ENCODE results near the gene CDK17.
"Not testable (repeated sequence)": the region's sequence is repeated elsewhere in the genome, so short reads cannot be mapped to it uniquely, and the experiment has no call there.

Gene CDK17

DNA sequence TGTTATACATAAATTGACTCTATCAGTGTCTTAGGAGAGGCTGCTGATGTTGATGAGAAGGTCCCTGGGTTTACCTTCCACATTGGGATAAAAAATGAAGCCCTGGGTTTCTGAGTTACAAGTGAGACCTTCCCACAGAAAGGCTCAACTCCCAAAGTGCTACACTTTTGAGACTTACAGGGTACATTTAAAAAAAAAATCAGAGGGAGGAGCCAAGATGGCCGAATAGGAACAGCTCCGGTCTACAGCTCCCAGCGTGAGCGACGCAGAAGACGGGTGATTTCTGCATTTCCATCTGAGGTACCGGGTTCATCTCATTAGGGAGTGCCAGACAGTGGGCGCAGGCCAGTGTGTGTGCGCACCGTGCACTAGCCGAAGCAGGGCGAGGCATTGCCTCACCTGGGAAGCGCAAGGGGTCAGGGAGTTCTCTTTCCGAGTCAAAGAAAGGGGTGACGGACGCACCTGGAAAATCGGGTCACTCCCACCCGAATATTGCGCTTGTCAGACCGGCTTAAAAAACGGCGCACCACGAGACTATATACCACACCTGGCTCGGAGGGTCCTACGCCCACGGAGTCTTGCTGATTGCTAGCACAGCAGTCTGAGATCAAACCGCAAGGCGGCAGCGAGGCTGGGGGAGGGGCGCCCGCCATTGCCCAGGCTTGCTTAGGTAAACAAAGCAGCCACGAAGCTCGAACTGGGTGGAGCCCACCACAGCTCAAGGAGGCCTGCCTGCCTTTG is 84.3 kb downstream of the CDK17 start:
- not testable (repeated sequence) for DNase-seq (ENCODE audit: low spot score)

DNA sequence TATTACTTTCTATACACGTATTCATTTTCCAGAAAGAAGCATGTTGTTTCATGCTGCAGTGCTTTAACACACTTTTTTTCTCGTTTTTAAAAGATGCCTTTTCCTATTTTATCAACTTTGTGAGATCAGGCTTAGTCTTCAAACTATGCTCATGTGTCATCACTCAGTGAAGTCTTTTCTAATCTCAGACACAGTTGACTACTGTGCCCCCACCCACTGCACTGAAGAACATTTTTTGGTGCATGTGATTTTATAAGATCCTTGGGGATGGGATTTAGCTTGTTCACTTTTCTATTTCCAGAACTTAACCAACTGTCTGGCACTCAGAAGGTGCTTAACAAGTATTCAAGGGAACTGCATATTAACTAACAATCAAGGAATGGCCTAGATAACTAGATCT is 85.5 kb downstream of the CDK17 start:
- no peak for DNase-seq (ENCODE audit: low spot score)

DNA sequence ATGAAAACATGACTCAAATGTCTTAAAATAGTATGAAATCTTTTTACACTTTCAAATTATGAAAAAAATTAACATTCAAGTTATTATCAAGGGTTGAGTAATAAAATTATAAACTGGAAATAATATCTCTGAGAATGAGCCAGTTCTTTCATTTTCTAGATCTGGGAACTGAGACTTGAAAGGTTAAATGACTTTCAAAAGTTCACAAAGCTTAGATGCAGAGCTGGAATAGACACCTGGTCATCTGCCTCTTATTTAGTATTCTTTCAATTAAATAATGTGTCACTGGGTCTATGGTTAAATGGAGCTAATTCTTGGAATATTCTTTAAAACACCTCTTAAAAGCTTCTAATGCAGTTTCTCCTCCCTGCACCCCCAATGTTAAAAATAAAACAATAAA is 86.6 kb downstream of the CDK17 start:
- no peak for DNase-seq (ENCODE audit: low spot score)

DNA sequence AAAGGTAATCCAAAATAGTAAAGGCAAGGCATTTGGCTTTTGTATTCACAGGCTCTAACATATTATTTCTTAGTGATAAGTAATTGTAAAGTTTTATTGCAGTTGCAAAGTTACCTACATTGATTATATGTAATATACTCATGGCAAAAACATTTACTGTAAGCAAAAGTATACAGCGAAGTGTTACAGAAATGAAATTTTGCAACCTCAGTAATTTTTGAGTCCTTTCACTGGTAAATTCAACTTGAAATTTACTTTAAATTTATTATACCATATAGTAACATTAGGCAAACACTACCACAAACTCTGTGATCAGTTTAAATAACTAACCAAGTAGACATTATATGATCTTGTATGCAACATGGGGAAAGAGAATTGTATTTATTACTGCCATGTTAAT is 89.0 kb downstream of the CDK17 start:
- DNase-seq (ENCODE audit: low spot score): no peak

DNA sequence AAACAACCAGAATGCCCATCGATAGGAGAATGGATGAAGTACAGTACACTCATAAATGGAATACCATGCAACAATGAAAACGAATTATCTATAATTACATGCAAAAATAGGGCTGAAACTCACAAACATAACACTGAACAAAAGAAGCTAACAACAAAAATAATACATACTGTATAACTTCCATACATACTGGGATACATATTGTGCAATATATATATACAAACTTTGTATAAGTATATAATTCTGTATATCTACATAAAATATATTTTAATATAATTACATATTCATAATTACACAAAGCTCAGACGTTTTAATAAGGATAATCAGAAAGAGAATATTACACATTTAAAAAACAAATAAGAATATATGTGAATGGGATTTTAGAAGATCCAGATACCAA is 90.2 kb downstream of the CDK17 start:
- DNase-seq (ENCODE audit: low spot score): no peak

DNA sequence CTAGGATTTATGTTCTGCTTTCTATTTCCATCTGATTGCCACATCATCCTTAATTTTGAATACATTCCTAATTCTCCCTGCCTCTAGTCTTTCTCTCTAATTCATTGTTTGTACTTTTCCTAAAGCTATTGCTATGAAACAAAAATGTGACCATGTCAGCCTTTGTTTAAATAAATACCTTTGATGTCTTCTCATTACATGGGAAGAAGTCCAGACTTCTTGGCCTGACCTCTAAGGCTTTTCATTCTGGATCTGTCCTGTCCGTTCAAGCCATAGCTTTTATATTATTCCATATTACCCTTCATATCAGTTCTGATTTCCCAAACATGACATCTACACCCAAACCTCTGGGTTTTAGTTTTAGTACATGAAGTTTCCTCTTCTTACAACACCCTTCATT is 91.4 kb downstream of the CDK17 start:
- no peak for DNase-seq (ENCODE audit: low spot score)

DNA sequence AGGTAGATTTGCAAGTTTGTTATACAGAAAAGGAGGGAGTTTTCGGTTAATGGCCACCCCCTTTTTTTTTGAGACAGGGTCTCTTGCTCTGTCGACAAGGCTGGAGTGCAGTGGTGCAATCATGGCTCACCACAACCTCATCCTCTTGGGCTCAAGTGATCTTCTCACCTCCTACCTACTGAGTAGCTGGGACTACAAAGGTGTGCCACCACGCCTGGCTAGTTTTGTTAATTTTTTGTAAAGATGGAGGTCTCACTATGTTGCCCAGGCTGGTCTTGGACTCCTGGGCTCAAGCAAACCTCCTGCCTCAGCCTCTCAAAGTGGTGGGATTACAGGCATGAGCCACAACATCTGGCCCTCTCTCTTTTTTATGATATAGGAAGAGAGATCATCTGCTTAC is 94.6 kb downstream of the CDK17 start:
- DNase-seq (ENCODE audit: low spot score): no peak

DNA sequence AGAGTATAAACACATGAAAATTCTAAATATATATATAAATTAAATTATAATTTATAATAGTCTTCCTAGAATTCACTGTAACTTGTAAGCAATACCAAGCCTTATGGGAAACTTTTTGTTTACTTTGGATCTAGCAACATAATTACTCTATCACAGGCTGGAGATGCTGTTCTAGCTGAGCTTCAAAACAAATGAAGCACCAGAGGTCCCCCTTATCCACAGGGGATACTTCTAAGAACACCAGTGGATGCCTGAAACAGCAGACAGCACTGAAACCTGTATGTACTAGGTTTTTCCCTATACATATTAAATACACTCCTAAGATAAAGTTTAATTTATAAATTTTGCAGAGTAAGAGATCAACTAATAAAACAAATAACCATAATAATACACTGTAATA is 96.6 kb downstream of the CDK17 start:
- DNase-seq (ENCODE audit: low spot score): no peak

DNA sequence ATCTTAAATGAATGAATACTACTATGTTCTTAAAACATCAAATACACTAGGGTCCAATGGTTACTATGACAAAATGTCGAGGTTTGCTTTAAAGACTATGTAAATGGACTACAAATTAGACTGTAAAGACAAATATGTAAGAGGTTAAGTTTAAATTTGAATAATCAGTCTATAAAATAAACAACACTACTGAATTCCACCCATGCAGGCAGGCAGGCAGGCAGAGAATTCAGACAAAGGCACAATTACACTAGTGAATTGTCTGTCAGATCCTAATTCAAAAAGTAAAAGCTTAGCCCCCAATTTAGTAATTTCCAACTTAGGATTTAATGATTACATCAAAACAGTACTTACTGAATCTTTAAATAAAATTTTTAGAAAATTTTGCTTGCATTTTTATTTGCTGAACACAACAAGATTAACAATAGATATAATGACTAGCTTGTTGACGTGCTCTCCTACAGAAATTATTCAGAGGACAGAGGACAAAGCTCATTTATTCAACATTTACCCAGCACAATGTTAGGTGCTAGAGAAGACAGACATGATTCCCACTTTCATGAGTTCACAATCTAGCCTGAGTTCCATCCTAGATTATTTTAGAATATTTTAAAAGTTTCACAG is 97.4 kb downstream of the CDK17 start:
- DNase-seq (ENCODE audit: low spot score): no peak

DNA sequence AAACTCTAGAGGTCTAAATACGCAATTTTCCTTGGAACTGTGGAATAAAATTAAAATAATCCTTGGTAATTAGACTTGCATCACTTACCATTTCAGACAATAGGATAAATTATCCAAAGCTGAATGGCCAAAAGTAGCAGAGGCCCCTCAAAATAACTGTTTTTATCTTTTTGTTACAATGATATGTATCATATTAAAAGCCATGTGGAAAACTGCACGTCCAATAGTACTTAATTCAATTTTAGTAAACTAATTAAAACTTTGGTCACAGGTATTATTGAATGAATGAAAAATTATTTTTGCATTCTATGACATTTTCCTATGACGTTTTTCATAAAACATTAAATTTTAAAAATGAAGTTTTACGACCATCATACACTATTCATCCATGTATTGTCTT is 98.5 kb downstream of the CDK17 start:
- DNase-seq (ENCODE audit: low spot score): no peak

DNA sequence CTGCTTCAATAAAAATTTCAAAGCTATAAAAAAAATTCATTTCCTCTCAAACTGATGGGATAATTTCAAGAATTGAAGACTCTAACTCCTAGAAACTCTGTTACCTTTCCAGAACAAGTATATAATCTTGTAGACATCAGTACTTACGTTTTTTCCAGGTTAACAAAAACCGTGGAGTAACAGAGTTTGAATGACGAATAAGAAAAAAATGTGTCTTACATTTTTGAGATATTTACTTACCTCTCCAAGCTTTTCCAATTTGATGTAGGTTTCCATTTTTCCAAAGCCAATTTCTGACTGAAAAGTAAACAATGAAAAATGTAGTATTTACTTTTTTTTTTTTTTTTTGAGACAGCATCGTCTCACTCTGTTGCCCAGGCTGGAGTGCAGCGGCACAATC is 100.2 kb downstream of the CDK17 start:
- no peak for DNase-seq (ENCODE audit: low spot score)

DNA sequence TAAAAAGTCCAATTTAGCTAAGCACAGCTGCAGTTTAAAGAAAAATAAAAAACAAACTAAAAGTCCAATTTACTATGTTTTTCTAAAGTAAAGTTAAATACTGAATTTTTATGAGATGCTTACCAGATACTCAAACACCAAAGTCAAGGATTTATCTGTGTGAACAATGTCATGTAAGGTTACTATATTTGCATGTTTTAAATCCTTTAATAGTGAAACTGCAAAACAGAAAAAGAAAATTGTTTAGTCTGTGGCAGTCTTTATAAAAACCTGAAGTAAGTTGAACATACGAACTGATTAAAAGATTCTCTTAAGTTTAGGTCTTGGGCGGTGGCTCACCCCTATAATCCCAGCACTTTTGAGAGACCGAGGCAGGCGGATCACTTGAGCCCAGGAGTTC is 102.7 kb downstream of the CDK17 start:
- no peak for DNase-seq (ENCODE audit: low spot score)

DNA sequence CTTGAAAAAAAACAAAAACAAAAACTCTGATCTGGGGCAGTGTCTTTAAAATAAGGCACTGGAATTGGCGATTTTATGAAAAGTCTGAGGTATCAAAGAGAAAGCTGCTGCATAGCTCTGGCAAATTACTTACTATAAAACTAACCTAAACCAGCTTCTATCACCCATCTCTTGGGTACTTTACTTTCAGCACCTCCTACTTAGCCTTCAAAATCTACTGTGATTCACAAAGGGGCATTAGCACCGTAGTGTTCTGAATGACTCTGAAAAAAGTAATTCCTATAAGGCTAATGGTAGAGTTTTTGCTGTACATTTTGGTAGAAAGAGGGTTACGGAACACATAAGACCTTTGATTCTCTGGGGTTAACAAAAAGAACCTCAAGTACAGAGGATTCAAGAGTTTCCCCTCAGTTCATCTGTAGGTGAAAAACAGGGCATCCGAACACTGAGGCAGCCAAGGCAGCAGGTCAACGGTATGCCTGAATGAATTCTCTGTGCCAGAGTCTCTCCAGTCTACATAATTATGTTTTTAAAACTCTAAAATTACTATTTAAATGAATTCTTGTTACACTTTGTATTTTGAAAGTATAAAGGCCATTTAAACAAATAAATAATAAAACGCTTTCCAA is 104.6 kb downstream of the CDK17 start:
- DNase-seq (ENCODE audit: low spot score): no peak

DNA sequence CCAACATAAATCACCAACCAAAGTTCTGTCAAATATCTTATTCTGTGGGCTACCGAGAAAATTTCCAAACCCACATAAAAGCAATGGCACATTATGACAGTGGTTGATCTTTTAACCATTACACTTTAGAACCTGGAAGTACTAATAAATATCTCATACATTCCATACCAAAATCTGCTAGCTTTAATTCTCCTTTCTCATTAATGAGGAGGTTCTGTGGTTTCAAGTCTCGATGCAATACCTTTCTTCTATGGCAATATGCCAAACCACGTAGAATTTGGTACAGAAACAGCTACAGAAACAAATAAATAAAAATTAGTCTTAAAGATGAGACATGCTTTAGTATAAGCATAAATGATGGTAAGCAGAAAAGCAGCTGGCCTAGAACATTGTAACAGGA is 105.4 kb downstream of the CDK17 start:
- DNase-seq (ENCODE audit: low spot score): no peak

DNA sequence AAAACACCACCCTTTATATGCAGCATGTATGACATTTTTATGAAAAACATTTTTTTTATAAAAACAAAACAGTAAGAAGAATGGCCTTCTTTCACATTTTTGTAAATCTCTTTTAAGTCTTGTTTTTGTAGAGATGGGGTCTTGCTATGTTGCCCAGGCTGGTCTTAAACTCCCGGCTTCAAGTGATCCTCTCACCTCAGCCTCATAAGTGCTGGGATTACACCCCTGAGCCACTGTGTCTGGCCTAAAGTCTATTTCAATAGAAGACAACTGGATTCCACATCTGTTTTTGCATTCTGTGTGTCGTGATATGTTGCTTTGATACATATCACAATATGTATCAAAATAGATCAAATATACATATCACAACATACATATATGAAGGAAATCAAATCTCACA is 107.1 kb downstream of the CDK17 start:
- no peak for DNase-seq (ENCODE audit: low spot score)

DNA sequence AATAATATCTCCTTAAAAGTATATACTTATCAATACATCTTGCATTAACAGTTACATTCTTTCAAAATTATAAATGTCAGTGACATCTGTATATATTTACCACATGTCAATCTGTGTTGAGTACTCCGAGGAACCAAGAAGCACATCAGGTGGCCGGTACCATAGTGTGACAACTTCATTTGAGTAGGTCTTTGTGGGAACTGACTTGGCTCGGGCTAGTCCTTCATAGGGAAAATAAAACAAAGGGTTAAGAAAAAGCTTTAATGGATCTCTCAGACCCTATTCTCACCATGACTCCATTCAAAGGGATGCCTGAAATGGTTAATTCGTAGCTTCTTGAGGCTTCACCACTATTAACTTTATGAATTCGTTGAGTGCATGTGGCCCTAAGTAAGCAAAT is 111.2 kb downstream of the CDK17 start:
- no peak for DNase-seq (ENCODE audit: low spot score)

DNA sequence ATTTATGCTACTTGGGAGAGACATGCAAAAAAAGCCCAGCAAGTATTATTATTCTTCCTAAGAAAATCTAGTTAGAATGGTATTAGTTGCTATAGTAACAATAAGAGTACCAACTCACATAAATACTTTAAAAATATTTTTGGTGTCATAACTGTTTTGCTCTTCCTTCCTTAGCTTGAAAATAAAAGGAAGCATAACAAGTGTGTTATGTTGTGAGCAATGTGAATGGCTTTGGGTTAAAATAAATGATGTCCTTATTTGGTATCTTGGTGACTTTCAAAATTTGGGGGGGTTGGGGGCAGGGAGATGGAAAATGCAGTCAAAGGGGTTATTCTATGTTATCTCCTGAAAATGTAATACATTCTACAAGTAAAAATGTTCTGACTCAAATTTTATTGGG is 115.1 kb downstream of the CDK17 start:
- no peak for DNase-seq (ENCODE audit: low spot score)

DNA sequence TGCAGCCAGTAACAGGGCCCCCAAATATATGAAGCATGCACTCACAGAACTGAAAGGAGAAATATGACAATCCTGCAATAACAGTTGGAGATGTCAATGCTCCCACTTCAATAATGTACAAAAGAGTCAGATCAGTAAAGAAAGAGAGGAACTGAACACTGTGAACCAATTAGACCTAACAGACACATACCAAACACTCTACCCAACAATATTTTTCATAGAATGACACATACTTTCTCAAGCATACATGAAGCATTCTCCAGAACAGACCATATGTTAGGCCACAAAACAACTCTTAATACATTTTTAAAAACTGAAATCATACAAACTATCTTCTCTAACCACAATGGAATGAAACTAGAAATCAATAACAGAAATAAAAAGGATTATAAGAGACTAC is 125.9 kb downstream of the CDK17 start:
- DNase-seq (ENCODE audit: low spot score): no peak

DNA sequence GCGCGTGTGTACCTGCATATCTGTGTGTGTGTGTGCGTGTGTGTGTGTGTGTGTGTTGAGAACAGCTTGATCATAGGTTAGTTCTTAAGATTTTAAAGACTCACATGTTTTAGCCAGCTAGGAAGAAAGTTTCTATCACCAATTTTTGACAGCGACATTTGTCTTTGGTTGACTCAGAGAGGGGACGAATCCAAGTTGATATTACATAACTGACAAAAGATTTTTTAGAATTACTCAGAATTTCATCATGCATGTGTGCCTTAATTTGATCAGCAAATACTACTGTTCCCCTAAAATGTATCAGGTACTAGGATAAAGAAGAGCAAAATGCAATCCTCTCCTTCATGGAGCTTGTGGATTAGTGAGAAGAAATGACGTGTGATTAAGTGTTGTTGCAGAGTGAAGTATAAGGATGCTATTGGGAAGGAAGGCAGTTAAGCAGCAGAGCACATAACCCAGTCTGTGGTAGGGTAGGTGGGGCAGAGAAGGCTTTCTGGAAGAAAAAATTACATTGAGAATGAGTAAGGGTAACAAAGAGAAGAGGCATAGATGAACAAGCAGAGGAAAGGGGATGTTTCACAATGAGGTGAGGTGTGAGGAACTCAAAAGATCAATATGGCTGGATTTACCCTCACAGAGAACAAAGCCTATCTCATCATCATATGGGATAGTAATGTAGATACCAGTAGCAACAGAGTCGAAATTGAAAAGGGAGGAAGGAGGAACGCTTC is 128.6 kb downstream of the CDK17 start:
- no peak for DNase-seq (ENCODE audit: low spot score)

DNA sequence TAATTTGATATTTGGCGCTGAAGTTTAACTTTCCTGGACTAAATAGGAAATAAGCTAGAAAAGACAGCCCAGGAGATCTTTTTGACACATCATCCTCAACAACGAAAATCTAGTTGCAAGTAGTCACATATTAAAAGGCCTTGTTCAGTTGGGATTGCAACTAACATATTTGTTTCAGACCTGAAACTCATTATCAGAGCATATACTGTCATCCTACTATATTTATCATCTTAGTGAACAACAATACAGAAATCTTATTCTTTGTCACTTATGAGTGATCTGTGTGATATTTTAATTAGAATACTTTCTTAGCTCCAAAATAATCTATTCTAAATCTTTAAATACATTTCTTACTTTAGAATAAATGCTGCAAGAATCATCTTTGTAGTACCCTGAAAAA is 134.0 kb downstream of the CDK17 start:
- DNase-seq (ENCODE audit: low spot score): no peak

DNA sequence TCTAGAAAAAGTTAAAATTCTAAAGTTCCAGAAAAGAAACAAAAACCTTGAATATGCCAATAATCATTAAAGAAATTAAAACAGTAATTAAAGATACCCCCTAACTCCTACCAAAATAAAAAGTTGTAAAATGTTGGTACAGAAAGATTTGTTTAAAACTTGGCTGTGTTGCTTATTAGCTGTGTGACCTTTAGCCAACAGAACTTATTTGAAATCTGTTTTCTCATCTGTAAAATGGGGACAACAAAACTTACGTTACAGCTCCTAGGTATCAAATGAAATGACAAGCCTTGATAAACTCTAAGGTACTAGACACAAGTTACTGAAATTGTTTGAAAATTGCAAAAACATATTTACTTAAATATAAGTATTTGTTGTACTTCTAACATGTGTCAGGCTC is 134.4 kb downstream of the CDK17 start:
- DNase-seq (ENCODE audit: low spot score): no peak

DNA sequence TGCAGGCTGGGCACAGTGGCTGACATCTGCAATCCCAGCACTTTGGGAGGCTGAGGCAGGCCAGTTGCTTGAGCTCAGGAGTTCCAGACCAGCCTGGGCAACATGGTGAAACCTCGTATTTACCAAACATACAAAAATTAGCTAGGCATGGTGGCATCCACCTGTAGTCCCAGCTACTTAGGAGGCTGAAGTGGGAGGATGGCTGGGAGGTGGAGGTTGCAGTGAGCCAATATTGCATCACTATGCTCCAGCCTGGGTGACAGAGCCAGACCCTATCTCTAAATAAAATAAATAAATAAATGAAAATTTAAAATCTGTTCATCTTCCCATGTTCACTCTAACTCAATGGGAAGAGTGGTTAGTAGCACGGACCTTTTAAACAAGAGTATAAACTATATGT is 134.8 kb downstream of the CDK17 start:
- no peak for DNase-seq (ENCODE audit: low spot score)

DNA sequence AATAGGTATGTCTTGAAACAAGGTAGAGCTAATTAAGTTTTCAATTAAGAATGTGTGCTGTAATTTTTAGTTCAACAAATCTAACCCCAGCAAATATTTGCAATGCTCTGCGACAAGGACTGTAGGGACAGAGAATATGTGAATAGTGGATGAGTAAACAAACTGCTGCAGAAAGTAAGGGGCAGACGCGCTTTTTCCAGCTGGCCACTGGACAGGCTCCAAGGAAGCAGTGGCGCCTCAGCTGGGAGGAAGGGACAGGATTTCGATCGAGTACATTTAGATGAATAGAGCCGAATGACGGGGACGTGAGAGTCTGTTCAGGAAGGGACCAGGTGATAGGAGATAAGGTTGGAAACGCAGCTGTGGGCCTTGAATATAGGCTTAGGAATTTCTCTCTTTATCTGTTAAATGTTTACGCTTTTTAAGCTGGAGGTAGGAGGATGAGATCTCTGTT is 136.8 kb downstream of the CDK17 start:
- DNase-seq (ENCODE audit: low spot score): no peak

Measured in ecto neural progenitor cell (in vitro differentiated cells).